SK-N-SH treated with all-trans-retinoic acid at 6 μM for 48 hours (cell line): ENCODE results near the gene SAP30L.

ENCODE experiments used
- ATAC-seq: fragments of 200-7000 bp; cut with Tn5 transposase; 3 replicates; pipeline ENCODE4 v1.9.1; 2020; ENCODE audit warnings: mild to moderate bottlenecking, moderate library complexity
- ARNTL ChIP-seq: fragments of 450-650 bp; formaldehyde crosslinking; IDR thresholded peaks from 2 replicates; pipeline ENCODE4 v1.5.0; 2020; ENCODE audit warnings: low read depth, mild to moderate bottlenecking, moderate library complexity, borderline replicate concordance
- BACH2 ChIP-seq: fragments of 250-450 bp; sonication (Bioruptor Pico); IDR thresholded peaks from 2 replicates; pipeline ENCODE4 v1.9.0; 2021; ENCODE audit warnings: mild to moderate bottlenecking, borderline replicate concordance
- CREB5 ChIP-seq: fragments of 250-450 bp; sonication (Bioruptor Pico); IDR thresholded peaks from 2 replicates; pipeline ENCODE4 v1.5.1; 2020; ENCODE audit warnings: low read depth, mild to moderate bottlenecking, moderate library complexity
- CSDC2 ChIP-seq: fragments of 250-450 bp; sonication (Bioruptor Pico); IDR thresholded peaks from 2 replicates; pipeline ENCODE4 v1.5.0; 2020; ENCODE audit warnings: mild to moderate bottlenecking, moderate library complexity
- ESRRG ChIP-seq: fragments of 250-450 bp; sonication (Bioruptor Pico); IDR thresholded peaks from 2 replicates; pipeline ENCODE4 v1.6.1; 2021; ENCODE audit warnings: mild to moderate bottlenecking
- GLIS3 ChIP-seq: fragments of 250-450 bp; sonication (Bioruptor Pico); IDR thresholded peaks from 2 replicates; pipeline ENCODE4 v1.5.0; 2020; ENCODE audit warnings: mild to moderate bottlenecking, moderate library complexity
- ISL1 ChIP-seq: fragments of 250-450 bp; sonication (Bioruptor Pico); IDR thresholded peaks from 2 replicates; pipeline ENCODE4 v2.1.2; 2022; ENCODE audit warnings: mild to moderate bottlenecking, moderate library complexity
- OSR1 ChIP-seq: fragments of 250-450 bp; sonication (Bioruptor Pico); IDR thresholded peaks from 2 replicates; pipeline ENCODE4 v1.8.0; 2022; ENCODE audit warnings: moderate library complexity, mild to moderate bottlenecking, inconsistent platforms
- PATZ1 ChIP-seq: fragments of 250-450 bp; sonication (Bioruptor Pico); IDR thresholded peaks from 2 replicates; pipeline ENCODE4 v1.8.0; 2020; ENCODE audit warnings: mild to moderate bottlenecking, moderate library complexity, borderline replicate concordance
- POU6F1 ChIP-seq: fragments of 250-450 bp; sonication (Bioruptor Pico); IDR thresholded peaks from 2 replicates; pipeline ENCODE4 v1.8.0; 2021; ENCODE audit warnings: low read depth, mild to moderate bottlenecking, moderate library complexity, borderline replicate concordance
- PPARA ChIP-seq: fragments of 250-450 bp; sonication (Bioruptor Pico); IDR thresholded peaks from 2 replicates; pipeline ENCODE4 v1.5.0; 2020; ENCODE audit warnings: mild to moderate bottlenecking, borderline replicate concordance
- RARB ChIP-seq: fragments of 250-450 bp; sonication (Bioruptor Pico); IDR thresholded peaks from 2 replicates; pipeline ENCODE4 v1.8.0; 2021; ENCODE audit warnings: mild to moderate bottlenecking, moderate library complexity
- SNAI2 ChIP-seq: fragments of 250-450 bp; sonication (Bioruptor Pico); IDR thresholded peaks from 2 replicates; pipeline ENCODE4 v1.5.0; 2020; ENCODE audit warnings: mild to moderate bottlenecking, moderate library complexity
- TCF4 ChIP-seq: fragments of 250-450 bp; sonication (Bioruptor Pico); IDR thresholded peaks from 2 replicates; pipeline ENCODE4 v1.8.0; 2021; ENCODE audit warnings: mild to moderate bottlenecking, moderate library complexity, borderline replicate concordance
- TSHZ2 ChIP-seq: fragments of 250-450 bp; sonication (Bioruptor Pico); IDR thresholded peaks from 2 replicates; pipeline ENCODE4 v1.5.0; 2020; ENCODE audit warnings: mild to moderate bottlenecking, moderate library complexity
- ZC3H10 ChIP-seq: fragments of 250-450 bp; sonication (Bioruptor Pico); IDR thresholded peaks from 2 replicates; pipeline ENCODE4 v1.5.1; 2021; ENCODE audit warnings: mild to moderate bottlenecking, moderate library complexity
- ZFP3 ChIP-seq: fragments of 250-450 bp; sonication (Bioruptor Pico); IDR thresholded peaks from 2 replicates; pipeline ENCODE4 v1.5.0; 2020; ENCODE audit warnings: mild to moderate bottlenecking, moderate library complexity
- ZFP30 ChIP-seq: fragments of 450-650 bp; formaldehyde crosslinking; IDR thresholded peaks from 2 replicates; pipeline ENCODE4 v1.5.0; 2022; ENCODE audit warnings: mild to moderate bottlenecking, moderate library complexity
- ZNF70 ChIP-seq: fragments of 450-650 bp; formaldehyde crosslinking; IDR thresholded peaks from 2 replicates; pipeline ENCODE4 v1.5.0; 2020; ENCODE audit warnings: mild to moderate bottlenecking, moderate library complexity
- ZNF8 ChIP-seq: fragments of 450-650 bp; formaldehyde crosslinking; IDR thresholded peaks from 2 replicates; pipeline ENCODE4 v1.5.0; 2020; ENCODE audit warnings: mild to moderate bottlenecking, moderate library complexity

The SAP30L gene

GRCh38 chr5:154483654-154484392, 38.0 kb downstream of the SAP30L start:
- no peak for ATAC-seq
- TF ChIP-seq TCF4: no peak
- no peak for TF ChIP-seq OSR1 (CRISPR knock-in tag)
- no peak for TF ChIP-seq ZNF70 (CRISPR knock-in tag)
- TF ChIP-seq POU6F1 (CRISPR knock-in tag): no peak
- TF ChIP-seq TSHZ2 (CRISPR knock-in tag): no peak
- TF ChIP-seq ARNTL (CRISPR knock-in tag): no peak
- TF ChIP-seq ISL1: no peak
- no peak for TF ChIP-seq PPARA (CRISPR knock-in tag)
- TF ChIP-seq ZNF8: no peak
- no peak for TF ChIP-seq SNAI2 (CRISPR knock-in tag)
- no peak for TF ChIP-seq ZFP30
- no peak for TF ChIP-seq PATZ1 (CRISPR knock-in tag)

- no peak for ATAC-seq
- no peak for TF ChIP-seq PPARA (CRISPR knock-in tag)
- no peak for TF ChIP-seq POU6F1 (CRISPR knock-in tag)
- TF ChIP-seq BACH2 (CRISPR knock-in tag): no peak
- TF ChIP-seq GLIS3 (CRISPR knock-in tag): no peak
- TF ChIP-seq ESRRG (CRISPR knock-in tag): no peak
- no peak for TF ChIP-seq ZC3H10
- TF ChIP-seq OSR1 (CRISPR knock-in tag): no peak
- no peak for TF ChIP-seq ZFP3 (CRISPR knock-in tag)
- no peak for TF ChIP-seq RARB (CRISPR knock-in tag)
- TF ChIP-seq ZFP30: no peak
- no peak for TF ChIP-seq CREB5 (CRISPR knock-in tag)
- TF ChIP-seq PATZ1 (CRISPR knock-in tag): no peak
- no peak for TF ChIP-seq CSDC2 (CRISPR knock-in tag)
- TF ChIP-seq SNAI2 (CRISPR knock-in tag): no peak
- TF ChIP-seq TSHZ2 (CRISPR knock-in tag): no peak
- no peak for TF ChIP-seq ZNF8
- no peak for TF ChIP-seq TCF4
Measured at GRCh38 chr5:154484393-154485095, 38.7 kb downstream of the SAP30L start.
